Esophagus muscularis mucosa (tissue), 4 donors: ENCODE data around the gene TTC3.

Source experiments
- EP300 ChIP-seq: sonication (generic); formaldehyde crosslinking; IDR thresholded peaks from one replicate; pipeline ENCODE4 v1.6.1; 2017; ENCODE audit warnings: antibody characterized with exemption
- POLR2A ChIP-seq: fragments of 450-650 bp; IDR thresholded peaks from one replicate; pipeline ENCODE4 v1.6.1; 2017; ENCODE audit warnings: antibody characterized with exemption, moderate library complexity, mild to moderate bottlenecking, low read depth
- POLR2AphosphoS5 ChIP-seq, 2 donors: sonication (generic); formaldehyde crosslinking; IDR thresholded peaks; one replicate each; pipeline ENCODE4 v1.6.1; 2017; ENCODE audit warnings: antibody characterized with exemption in 2 of 2
- TF ChIP-seq, protein P1 (sequence below), 3 experiments: fragments of 200-600 bp in 2 of 3; fragments of 450-650 bp in 1 of 3; sonication (generic) in 2 of 3; IDR thresholded peaks; one replicate each; pipeline ENCODE4 v1.5.1; 2017 to 2019; ENCODE audit warnings: antibody characterized with exemption in 3 of 3, mild to moderate bottlenecking in 2 of 3, moderate library complexity in 1 of 3

DNA sequence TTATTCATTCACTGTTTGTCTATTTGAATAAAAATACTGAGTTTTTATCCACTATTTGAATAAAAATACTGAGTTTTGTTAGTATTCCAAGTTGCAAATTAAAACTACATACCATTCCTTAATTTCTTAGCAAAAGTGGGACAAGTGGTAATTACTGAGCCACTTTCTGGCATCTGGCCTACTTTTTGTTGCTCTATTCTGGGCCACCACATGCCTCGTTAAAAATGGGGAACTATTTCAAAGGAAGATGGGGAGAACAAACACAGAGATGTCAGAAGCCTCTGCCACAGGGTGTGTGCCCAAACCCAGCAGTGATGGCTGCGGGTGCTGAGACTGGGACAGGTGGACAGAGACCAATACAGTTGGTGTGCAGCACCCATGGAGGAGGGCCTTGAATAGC, 14.8 kb upstream of the TTC3 start:
- TF ChIP-seq, protein P1, sequence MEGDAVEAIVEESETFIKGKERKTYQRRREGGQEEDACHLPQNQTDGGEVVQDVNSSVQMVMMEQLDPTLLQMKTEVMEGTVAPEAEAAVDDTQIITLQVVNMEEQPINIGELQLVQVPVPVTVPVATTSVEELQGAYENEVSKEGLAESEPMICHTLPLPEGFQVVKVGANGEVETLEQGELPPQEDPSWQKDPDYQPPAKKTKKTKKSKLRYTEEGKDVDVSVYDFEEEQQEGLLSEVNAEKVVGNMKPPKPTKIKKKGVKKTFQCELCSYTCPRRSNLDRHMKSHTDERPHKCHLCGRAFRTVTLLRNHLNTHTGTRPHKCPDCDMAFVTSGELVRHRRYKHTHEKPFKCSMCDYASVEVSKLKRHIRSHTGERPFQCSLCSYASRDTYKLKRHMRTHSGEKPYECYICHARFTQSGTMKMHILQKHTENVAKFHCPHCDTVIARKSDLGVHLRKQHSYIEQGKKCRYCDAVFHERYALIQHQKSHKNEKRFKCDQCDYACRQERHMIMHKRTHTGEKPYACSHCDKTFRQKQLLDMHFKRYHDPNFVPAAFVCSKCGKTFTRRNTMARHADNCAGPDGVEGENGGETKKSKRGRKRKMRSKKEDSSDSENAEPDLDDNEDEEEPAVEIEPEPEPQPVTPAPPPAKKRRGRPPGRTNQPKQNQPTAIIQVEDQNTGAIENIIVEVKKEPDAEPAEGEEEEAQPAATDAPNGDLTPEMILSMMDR (IDR thresholded peaks at IDR 0.05): no peak
- TF ChIP-seq EP300 (no peak), POLR2A (no peak), POLR2AphosphoS5 (IDR thresholded peaks at IDR 0.05) (no peak)
